HEK293T (cell line): Measurements from ENCODE around the gene CLCNKB.
"Not testable (repeated sequence)": the region's sequence is repeated elsewhere in the genome, so short reads cannot be mapped to it uniquely, and the experiment has no call there.

Source experiments
- CTCF ChIA-PET: fragments of 350-600 bp; formaldehyde crosslinking; extraction: SDS; loops from one replicate; lab custom pipeline; 2021; ENCODE audit warnings: antibody characterized with exemption, inconsistent platforms; lab: Yijun Ruan, JAX
- POLR2A ChIA-PET: fragments of 350-600 bp; formaldehyde crosslinking; extraction: SDS; loops from one replicate; lab custom pipeline; 2020; ENCODE audit warnings: antibody characterized with exemption, inconsistent platforms; lab: Yijun Ruan, JAX
- DNase-seq: peaks from one replicate; pipeline ENCODE4 v3.0.0; 2012; ENCODE audit warnings: mixed read lengths; ENCODE audit errors: extremely low spot score
- ARNT ChIP-seq: fragments of 450-650 bp; IDR thresholded peaks from 2 replicates; pipeline ENCODE4 v1.6.1; 2017; ENCODE audit warnings: mild to moderate bottlenecking
- BHLHE40 ChIP-seq: fragments of 450-650 bp; IDR thresholded peaks from 2 replicates; pipeline ENCODE4 v1.6.1; 2016; ENCODE audit warnings: mild to moderate bottlenecking, moderate library complexity, borderline replicate concordance
- CTBP1 ChIP-seq: fragments of 450-650 bp; IDR thresholded peaks from 2 replicates; pipeline ENCODE4 v1.6.1; 2016; ENCODE audit warnings: borderline replicate concordance
- ELF4 ChIP-seq: fragments of 450-650 bp; IDR thresholded peaks from 2 replicates; pipeline ENCODE4 v1.6.1; 2017; ENCODE audit warnings: antibody characterized with exemption
- FOXA1 ChIP-seq: fragments of 450-650 bp; IDR thresholded peaks from 2 replicates; pipeline ENCODE4 v1.6.1; 2016; ENCODE audit warnings: mild to moderate bottlenecking
- FOXK2 ChIP-seq: fragments of 450-650 bp; IDR thresholded peaks from 2 replicates; pipeline ENCODE4 v1.6.1; 2016; ENCODE audit warnings: mild to moderate bottlenecking
- FOXM1 ChIP-seq: fragments of 450-650 bp; IDR thresholded peaks from 2 replicates; pipeline ENCODE4 v1.6.1; 2017; ENCODE audit warnings: mild to moderate bottlenecking, borderline replicate concordance
- HDGF ChIP-seq: fragments of 450-650 bp; IDR thresholded peaks from 2 replicates; pipeline ENCODE4 v1.6.1; 2017; ENCODE audit warnings: antibody characterized with exemption, borderline replicate concordance
- L3MBTL2 ChIP-seq: fragments of 450-650 bp; conservative IDR thresholded peaks from 2 replicates; pipeline ENCODE4 v1.6.1; 2016; ENCODE audit warnings: mild to moderate bottlenecking
- LEF1 ChIP-seq: fragments of 450-650 bp; IDR thresholded peaks from 2 replicates; pipeline ENCODE4 v1.6.1; 2017; ENCODE audit warnings: mild to moderate bottlenecking, borderline replicate concordance
- NFRKB ChIP-seq: fragments of 450-650 bp; IDR thresholded peaks from 2 replicates; pipeline ENCODE4 v1.6.1; 2016; ENCODE audit warnings: mild to moderate bottlenecking, moderate library complexity
- SP1 ChIP-seq: fragments of 450-650 bp; IDR thresholded peaks from 2 replicates; pipeline ENCODE4 v1.6.1; 2017
- SUZ12 ChIP-seq: fragments of 450-650 bp; IDR thresholded peaks from 2 replicates; pipeline ENCODE4 v1.6.1; 2016; ENCODE audit warnings: mild to moderate bottlenecking
- TARDBP ChIP-seq: fragments of 450-650 bp; IDR thresholded peaks from 2 replicates; pipeline ENCODE4 v1.6.1; 2016
- ZNF384 ChIP-seq: fragments of 450-650 bp; IDR thresholded peaks from 2 replicates; pipeline ENCODE4 v1.6.1; 2016
- TF ChIP-seq, protein P1 (sequence below): fragments of 450-650 bp; IDR thresholded peaks from 2 replicates; pipeline ENCODE4 v1.6.1; 2016

The CLCNKB gene

DNA sequence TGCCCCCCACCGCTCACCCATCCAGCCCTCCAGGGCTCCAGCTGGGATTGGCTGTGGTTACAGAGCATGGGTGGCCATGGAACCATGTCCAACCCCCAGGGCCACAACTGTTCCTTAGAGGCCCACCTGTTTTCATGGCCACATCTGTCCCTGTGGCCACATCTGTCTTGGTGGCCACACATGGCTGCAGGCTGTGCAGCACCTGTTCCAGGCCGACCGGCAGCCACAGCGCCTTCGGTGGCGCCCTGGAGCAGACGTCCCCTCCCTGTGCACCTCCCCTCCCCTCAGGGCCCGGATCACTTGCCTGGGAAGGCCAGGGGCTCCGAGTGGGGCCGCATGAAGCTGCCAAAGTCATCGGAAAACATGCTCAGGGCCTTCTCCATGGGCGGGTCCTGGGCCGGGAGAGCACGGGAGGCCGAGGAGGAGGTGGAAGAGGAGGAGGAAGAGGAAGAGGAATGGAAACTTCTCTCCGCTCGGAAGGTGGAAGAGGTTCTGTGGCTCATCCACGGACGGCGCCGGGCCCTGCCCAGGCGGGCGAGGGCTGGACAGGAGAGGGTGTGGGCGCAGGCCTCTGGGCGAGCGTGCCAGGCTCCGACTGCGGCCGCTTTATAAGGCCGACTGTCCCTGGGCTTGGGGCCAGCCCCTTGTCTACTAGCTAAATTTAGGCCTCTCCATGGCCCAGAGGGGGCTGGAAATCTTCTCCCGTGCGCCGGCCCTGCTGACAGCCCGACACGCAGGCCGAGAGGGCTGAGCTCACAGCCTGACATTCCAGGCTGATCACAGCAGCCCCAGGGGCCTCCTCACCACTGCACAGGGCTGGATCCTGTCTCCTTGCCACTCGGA lies 25.9 kb upstream of the CLCNKB start, which contains the start of gene HSPB7:
Gene HSPB7 (minus strand): TSS at position 583 of the 843 bp plus-strand sequence. CDS start 80 bp downstream, at position 503.
- DNase-seq = peak; percentile 39
- POLR2A ChIA-PET = no interaction called here
- CTCF ChIA-PET = interaction anchor here (0.9 to 1.1 kb wide), 3 partner anchors 8 to 220 kb away, joined by 3 read pairs; no protein-coding TSS in a partner anchor
- no peak for TF ChIP-seq HDGF
- no peak for TF ChIP-seq ARNT
- no peak for TF ChIP-seq FOXK2
- no peak for TF ChIP-seq L3MBTL2
- no peak for TF ChIP-seq FOXM1
- TF ChIP-seq NFRKB = no peak
- TF ChIP-seq SUZ12 = no peak

DNA sequence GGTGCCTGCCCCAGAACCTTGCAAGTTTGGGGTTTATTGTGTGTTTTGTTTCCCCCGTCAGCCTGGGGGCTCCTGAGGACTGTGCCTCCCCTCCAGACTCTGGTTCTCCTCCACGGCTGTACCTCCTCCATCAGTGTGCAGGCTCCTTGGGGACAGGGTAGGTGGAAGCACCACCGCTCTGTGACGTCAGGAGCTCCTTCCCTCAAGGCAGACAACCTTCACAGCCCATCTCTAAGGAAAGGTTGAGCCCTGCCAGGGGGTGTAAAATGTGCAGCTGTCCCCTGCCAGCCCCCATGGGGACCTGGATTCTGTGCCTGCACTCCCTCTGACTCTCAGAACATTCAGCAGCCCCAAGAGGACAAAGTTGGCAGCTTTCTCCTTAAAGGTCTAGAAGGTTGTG lies 25.3 kb upstream of the CLCNKB start:
- TF ChIP-seq CTBP1 = no peak
- TF ChIP-seq HDGF = no peak
- TF ChIP-seq NFRKB = no peak
- TF ChIP-seq L3MBTL2 = no peak
- TF ChIP-seq LEF1 = no peak
- no peak for TF ChIP-seq SUZ12
- TF ChIP-seq, protein P1, sequence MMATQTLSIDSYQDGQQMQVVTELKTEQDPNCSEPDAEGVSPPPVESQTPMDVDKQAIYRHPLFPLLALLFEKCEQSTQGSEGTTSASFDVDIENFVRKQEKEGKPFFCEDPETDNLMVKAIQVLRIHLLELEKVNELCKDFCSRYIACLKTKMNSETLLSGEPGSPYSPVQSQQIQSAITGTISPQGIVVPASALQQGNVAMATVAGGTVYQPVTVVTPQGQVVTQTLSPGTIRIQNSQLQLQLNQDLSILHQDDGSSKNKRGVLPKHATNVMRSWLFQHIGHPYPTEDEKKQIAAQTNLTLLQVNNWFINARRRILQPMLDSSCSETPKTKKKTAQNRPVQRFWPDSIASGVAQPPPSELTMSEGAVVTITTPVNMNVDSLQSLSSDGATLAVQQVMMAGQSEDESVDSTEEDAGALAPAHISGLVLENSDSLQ = no peak
- no peak for TF ChIP-seq ZNF384
- TF ChIP-seq TARDBP = no peak
- TF ChIP-seq FOXA1 = no peak
- no peak for TF ChIP-seq ARNT
- CTCF ChIA-PET = interaction anchor here (0.9 to 1.1 kb wide), 3 partner anchors 8 to 220 kb away, joined by 3 read pairs; no protein-coding TSS in a partner anchor
- POLR2A ChIA-PET = no interaction called here
- no peak for DNase-seq

DNA sequence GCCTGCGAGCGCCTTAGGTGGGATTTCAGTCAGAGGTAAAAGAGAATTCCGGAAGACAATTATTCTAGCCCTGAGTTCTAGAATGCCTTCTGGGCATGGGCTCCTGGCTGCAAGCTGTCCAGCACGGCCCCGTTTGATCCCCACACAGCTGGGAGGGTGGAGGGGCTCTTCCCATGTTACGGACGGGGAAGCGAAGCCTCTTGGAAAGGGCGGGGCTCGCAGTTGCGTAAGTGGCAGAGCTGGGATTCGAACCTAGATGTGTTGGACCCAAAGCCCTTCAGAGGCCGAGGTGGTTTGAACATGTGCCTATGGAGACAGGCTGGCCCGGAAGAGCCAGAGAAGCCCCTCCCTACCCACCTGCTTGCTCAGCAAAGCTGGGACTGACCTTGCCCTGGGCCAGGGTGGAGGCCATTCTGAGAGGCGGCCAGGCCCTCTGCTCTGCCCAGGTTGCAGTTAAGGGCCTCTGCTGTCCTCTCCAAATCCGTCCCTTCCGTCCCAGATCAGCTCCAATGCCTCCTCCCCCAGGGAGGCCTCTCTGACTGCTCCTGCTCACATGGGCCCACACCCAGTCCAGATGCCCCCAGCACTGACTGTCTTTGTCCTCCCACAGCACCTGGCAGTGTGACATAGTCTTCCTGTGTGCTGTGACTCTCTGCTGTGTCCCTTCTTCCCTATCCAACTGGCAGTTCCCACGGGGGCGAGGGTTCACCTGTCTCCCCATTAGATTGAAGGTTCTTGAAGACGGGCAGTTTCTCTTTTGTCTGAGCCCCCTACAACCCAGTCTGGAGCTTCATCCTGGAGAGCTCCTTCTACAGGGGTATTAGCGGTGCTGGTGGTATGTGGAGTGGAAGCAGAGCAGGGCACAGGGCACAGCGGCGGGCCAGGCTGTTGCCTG lies 24.6 kb upstream of the CLCNKB start:
- ChIA-PET CTCF (interaction anchor here (1.0 to 1.1 kb wide), 2 partner anchors 9 kb away, joined by 3 read pairs; no protein-coding TSS in a partner anchor), POLR2A (no interaction called here)
- DNase-seq = no peak

DNA sequence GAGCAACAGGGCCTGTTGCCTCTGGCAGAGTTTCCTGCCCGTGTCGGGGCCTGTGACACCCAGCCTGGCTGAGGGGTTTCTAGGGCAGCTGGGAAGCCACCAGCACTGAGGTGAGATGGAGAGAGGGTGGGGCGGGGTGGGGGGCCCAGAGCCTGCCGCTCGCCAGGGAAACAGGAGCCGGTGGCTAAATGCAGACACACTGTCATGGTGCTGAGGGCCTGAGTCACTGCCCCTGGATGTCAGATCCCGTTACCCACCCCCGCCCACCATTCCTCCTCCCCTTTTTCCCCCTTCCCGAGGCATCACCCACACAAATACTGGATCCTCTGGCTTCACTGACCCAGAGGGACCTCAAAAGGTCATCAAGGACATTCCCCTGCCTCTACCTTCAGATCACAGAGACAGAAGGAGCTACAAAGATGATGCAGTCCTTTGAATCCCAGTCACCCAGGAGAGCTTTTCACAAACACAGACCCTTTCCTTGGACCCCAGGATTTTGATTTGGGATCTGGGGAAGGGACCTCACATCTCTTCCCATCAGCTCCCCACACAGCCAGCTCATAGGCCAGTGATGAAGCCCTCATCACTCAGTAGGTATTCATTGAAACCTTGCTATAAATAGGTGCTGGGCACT lies 23.8 kb upstream of the CLCNKB start:
- POLR2A ChIA-PET = no interaction called here
- DNase-seq = no peak
- TF ChIP-seq L3MBTL2 = no peak
- no peak for TF ChIP-seq BHLHE40
- TF ChIP-seq ARNT = no peak
- TF ChIP-seq NFRKB = no peak
- TF ChIP-seq FOXA1 = no peak
- no peak for TF ChIP-seq SUZ12
- no peak for TF ChIP-seq ELF4
- CTCF ChIA-PET = interaction anchor here (0.7 to 1.0 kb wide), 2 partner anchors 10 to 18 kb away, joined by 3 read pairs; no protein-coding TSS in a partner anchor

More for the DNA sequence above, 24.6 kb upstream of the CLCNKB start:
- TF ChIP-seq, protein P1 = no peak
- no peak for TF ChIP-seq LEF1
- TF ChIP-seq ZNF384 = no peak
- TF ChIP-seq FOXA1 = no peak
- no peak for TF ChIP-seq NFRKB
- no peak for TF ChIP-seq FOXM1
- no peak for TF ChIP-seq CTBP1
- no peak for TF ChIP-seq SP1
- no peak for TF ChIP-seq TARDBP
- no peak for TF ChIP-seq ELF4
- TF ChIP-seq ARNT = no peak
- TF ChIP-seq L3MBTL2 = no peak
- no peak for TF ChIP-seq FOXK2
- no peak for TF ChIP-seq SUZ12
- TF ChIP-seq BHLHE40 = no peak

DNA sequence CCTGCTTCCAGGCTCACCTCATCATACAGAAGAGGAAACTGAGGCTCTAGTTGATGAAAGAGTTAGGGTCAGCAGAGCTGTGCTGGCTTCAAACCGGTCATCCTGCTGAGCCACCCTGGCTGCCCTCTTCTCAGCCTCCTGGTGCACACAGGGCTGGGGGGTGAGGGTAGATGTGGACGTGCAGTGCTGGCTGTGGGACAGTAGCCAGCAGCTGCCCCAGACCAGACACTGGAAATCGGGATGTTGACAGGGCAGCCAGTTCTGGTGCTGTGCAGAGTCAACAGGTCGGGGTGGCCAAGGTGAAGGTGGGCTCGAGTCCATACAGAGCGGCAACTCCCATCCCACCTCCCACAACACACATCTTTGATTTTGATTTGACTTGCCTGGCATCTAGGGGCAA lies 23.3 kb upstream of the CLCNKB start:
- no peak for DNase-seq
- POLR2A ChIA-PET = no interaction called here
- TF ChIP-seq ARNT (no peak), ZNF384 (no peak), TARDBP (no peak), LEF1 (no peak), SUZ12 (no peak)
- CTCF ChIA-PET = interaction anchor here (0.7 to 1.0 kb wide), 2 partner anchors 10 to 18 kb away, joined by 3 read pairs; no protein-coding TSS in a partner anchor

DNA sequence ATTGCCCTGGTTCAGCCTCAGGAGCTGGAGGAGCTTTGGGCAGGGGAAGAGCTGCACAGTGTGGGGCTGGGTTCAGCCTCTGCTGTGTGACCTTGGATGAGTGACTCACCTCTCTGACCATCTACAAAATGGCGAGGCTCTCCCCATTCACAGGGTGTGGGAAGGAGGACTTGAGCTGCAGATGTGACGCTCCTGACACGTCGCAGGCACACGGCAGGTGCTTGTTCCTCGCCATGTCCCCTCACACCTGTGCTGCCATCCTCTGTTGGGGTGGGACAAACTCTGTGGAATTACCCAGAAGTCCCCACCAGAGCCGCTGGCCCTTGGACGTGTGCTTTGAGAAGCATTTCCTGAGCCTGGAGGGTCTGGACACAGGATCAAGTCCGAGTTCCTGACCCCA lies 22.7 kb upstream of the CLCNKB start:
- DNase-seq, CTCF ChIA-PET, POLR2A ChIA-PET: not testable (repeated sequence)

DNA sequence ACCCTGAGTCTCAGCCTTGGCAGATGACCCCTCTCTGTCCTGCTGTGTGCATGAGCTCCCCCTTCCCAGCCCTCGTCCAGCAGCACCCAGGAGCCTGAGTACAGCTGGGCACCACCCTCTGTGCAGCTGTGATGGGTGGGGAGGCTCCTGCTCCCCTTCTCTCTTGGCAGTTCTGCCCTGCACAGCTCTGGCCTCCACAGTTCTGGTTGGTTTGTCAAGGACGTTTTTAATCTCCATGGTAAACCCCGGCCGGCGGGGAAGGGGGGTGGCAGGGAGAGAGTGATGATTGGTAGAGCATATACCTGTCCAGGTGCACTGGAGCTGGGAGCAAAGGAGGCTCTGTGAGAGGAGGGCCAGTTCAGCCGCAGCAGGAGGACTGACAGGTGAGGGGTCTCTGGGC lies 21.9 kb upstream of the CLCNKB start, which contains the start of gene CLCNKA:
Gene CLCNKA (plus strand): TSS at position 356 of the 400 bp plus-strand sequence. CDS start 584 bp downstream, outside the sequence.
- CTCF ChIA-PET = no interaction called here

More for the DNA sequence above, 21.9 kb upstream of the CLCNKB start, which contains the start of gene CLCNKA:
- TF ChIP-seq SP1 = no peak
- TF ChIP-seq FOXM1 = no peak
- TF ChIP-seq HDGF = no peak
- TF ChIP-seq NFRKB = no peak
- no peak for TF ChIP-seq LEF1
- TF ChIP-seq BHLHE40 = no peak
- TF ChIP-seq, protein P1 = no peak
- TF ChIP-seq FOXK2 = no peak
- POLR2A ChIA-PET = no interaction called here
- DNase-seq = no peak
